ENCODE data around the gene TRAF2. TPM values are rescaled to one million over a fixed set of nuclear protein-coding genes. Genes with fewer than 3 reads are reported as not detected.

Gene TRAF2
- total and polyA plus RNA-seq, 2 of the 13 experiments (the other 11 are each of a cell fraction or from before 2014, with no cell fraction given), result 12.4 to 13.6 TPM

DNA sequence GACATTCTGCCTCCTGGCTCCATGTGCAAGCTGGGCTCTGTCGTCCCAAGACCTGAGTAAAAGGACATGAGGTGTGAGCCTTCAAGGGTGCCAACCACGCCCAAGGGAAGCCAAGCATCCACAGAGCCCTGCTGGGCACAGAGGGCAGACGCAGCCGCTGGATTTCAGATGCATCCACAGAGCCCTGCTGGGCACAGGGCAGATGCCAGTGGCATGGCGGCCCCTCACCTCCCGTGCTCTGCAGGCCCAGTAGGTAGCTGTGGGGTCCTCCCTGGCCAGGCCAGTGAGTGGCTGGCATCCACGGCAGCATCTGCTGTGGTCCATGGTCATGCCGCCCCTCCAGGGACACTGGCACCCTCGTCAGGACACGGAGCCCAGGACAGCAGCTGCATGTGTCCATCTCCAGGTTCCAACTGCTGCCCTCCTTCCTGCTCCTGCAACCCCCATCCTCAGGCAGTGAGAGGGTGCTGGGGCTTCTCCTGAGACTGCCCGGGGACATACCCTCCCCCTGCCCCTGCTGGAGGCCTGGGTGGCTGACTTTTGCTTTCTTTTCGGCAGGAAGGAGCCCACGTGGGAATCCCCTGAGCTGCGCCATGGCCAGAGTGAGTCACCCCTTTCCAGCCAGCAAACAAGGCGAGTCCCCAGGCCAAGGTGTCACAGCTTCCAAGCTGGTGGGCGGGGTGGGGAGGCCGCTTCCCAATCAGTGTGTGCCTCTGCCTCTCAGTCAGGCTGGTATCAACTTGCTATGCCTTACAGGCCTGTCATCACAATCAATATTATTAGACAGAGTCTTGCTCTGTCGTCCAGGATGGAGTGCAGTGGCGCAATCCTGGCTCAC lies 4.0 kb upstream of the TRAF2 start (continued):
- TF ChIP-seq IRX3 (CRISPR knock-in tag; IDR thresholded peaks at IDR 0.05; ENCODE audit: borderline replicate concordance, low read depth) (no peak), ZNF30 (CRISPR knock-in tag; IDR thresholded peaks at IDR 0.05) (no peak), ZBTB3 (CRISPR knock-in tag; IDR thresholded peaks at IDR 0.05; ENCODE audit: borderline replicate concordance, low read depth) (peak; percentile 97; the same call in 1 of the 2 replicates), SALL2 (CRISPR knock-in tag; IDR thresholded peaks at IDR 0.05) (no peak), RXRB (CRISPR knock-in tag; IDR thresholded peaks at IDR 0.05; ENCODE audit: borderline replicate concordance) (peak; percentile 84), FOSL1 (CRISPR knock-in tag; IDR thresholded peaks at IDR 0.05; ENCODE audit: borderline replicate concordance) (peak; percentile 75), TAF1 (CRISPR knock-in tag; IDR thresholded peaks at IDR 0.05) (peak; percentile 52), RBAK (CRISPR knock-in tag; IDR thresholded peaks at IDR 0.05) (no peak), ZFAT (CRISPR knock-in tag; conservative IDR thresholded peaks at IDR 0.05) (no peak), ZNF333 (CRISPR knock-in tag; IDR thresholded peaks at IDR 0.05; ENCODE audit: borderline replicate concordance) (no peak), FOXK2 (IDR thresholded peaks at IDR 0.05) (peak; percentile 62; the same call in 1 of the 2 replicates), TOPORS (CRISPR knock-in tag; IDR thresholded peaks at IDR 0.05) (0 out of 2 replicates have a peak, but pooled peaks have one; percentile 48), KAT8 (CRISPR knock-in tag; IDR thresholded peaks at IDR 0.05) (peak; percentile 76), SMARCE1 (IDR thresholded peaks at IDR 0.05; ENCODE audit: borderline replicate concordance) (no peak), U2AF2 (IDR thresholded peaks at IDR 0.05; ENCODE audit: low read depth, low read length) (no peak), ZNF614 (CRISPR knock-in tag; IDR thresholded peaks at IDR 0.05; ENCODE audit: borderline replicate concordance) (peak; percentile 83), RFX3 (CRISPR knock-in tag; IDR thresholded peaks at IDR 0.05) (peak; percentile 21; the same call in 1 of the 2 replicates), PHB2 (IDR thresholded peaks at IDR 0.05; ENCODE audit: partially characterized antibody) (no peak), ASH2L (IDR thresholded peaks at IDR 0.05; ENCODE audit: insufficient read length, low read depth, low read length) (no peak), MAF1 (CRISPR knock-in tag; IDR thresholded peaks at IDR 0.05; ENCODE audit: borderline replicate concordance) (no peak), NR2F1 (CRISPR knock-in tag; IDR thresholded peaks at IDR 0.05) (0 out of 4 replicates have a peak, but pooled peaks of 1 of the 2 experiments have one; percentile 4), ZNF496 (CRISPR knock-in tag; IDR thresholded peaks at IDR 0.05; ENCODE audit: insufficient replicate concordance) (no peak), KMT2B (CRISPR knock-in tag; IDR thresholded peaks at IDR 0.05) (peak; percentile 75), U2AF1 (optimal IDR thresholded peaks at IDR 0.05; ENCODE audit: low read depth, low read length) (no peak), ZNF629 (CRISPR knock-in tag; conservative IDR thresholded peaks at IDR 0.05) (no peak), ZNF660 (CRISPR knock-in tag; IDR thresholded peaks at IDR 0.05; ENCODE audit: borderline replicate concordance, low read depth) (no peak), SATB2 (CRISPR knock-in tag; IDR thresholded peaks at IDR 0.05) (no peak), EED (CRISPR knock-in tag; IDR thresholded peaks at IDR 0.05) (no peak), ZNF644 (CRISPR knock-in tag; IDR thresholded peaks at IDR 0.05; ENCODE audit: low read depth) (peak; percentile 57; the same call in 1 of the 2 replicates), DR1 (CRISPR knock-in tag; IDR thresholded peaks at IDR 0.05) (no peak)
- TF ChIP-seq, protein P1, sequence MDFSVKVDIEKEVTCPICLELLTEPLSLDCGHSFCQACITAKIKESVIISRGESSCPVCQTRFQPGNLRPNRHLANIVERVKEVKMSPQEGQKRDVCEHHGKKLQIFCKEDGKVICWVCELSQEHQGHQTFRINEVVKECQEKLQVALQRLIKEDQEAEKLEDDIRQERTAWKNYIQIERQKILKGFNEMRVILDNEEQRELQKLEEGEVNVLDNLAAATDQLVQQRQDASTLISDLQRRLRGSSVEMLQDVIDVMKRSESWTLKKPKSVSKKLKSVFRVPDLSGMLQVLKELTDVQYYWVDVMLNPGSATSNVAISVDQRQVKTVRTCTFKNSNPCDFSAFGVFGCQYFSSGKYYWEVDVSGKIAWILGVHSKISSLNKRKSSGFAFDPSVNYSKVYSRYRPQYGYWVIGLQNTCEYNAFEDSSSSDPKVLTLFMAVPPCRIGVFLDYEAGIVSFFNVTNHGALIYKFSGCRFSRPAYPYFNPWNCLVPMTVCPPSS (IDR thresholded peaks at IDR 0.05), result no peak
- TF ChIP-seq, protein P2, sequence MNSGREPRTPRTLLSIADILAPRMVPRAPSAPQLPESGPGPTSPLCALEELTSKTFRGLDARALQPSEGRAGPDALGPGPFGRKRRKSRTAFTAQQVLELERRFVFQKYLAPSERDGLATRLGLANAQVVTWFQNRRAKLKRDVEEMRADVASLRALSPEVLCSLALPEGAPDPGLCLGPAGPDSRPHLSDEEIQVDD (CRISPR knock-in tag; IDR thresholded peaks at IDR 0.05; ENCODE audit: borderline replicate concordance), result no peak
